GM18502 (cell line): Measurements from ENCODE around the gene FAM111A.

Source experiments
- ATAC-seq: cut with Tn5 transposase; IDR thresholded peaks from one replicate; pipeline ENCODE4 v1.9.1; 2021; ENCODE audit warnings: mild to moderate bottlenecking; ENCODE audit not compliant: unreplicated experiment, poor library complexity

Gene FAM111A

DNA sequence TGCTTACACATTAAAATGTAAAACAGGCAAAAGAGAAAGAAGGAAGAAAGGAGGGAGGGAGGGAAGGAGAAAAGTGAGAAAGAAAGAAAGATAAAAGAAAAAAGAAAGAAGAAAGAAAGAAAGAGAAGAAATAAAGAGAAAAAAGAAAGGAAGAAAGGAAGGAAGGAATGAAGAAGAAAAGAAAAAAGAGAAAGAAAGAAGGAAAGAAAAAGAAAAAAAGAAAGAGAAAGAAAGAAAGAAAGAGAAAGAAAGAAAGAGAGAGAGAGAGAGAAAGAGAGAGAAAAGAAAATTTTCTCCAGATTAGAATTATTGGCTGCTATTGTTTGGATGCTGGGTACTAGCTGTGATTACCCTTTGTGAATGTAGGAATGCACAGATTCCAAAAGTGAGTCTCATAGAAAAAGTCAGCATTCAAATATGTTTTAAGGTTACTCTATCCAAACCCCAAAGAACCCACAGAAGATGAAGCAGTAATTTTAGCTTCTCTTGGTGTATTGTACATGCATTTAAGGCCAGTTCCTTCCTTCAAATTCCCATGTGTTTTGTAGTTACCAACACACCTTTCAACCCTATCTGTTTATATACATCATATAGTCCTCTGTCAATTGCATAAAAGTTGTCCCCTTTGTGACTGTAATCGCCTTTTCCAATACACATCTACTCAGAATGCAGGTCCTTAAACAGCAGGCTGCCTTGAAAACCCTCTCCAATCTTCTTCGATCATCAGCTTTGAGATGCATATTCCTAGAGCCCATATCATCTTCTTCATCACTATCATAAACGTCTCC lies 789 bp upstream of the FAM111A start:
- ATAC-seq: no peak

DNA sequence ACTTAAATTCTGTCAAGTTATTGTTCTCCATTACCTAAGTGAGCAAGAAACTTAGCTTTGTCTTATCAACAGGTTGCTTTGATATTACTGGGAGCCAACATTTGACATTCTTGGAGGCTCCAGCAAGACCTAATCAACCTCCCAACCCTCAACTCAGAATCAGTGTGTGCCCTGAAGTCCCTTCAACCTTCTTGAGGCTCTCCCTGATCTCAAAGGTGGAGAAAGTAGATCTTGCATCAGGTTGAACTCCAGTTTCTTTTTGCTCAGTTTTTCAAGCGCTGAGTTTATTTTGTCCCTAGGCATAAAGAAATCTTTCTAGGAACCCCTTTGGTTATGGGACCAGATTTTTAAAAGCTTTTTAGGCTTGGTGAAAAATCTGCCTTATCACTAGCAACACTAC lies 1.4 kb downstream of the FAM111A start:
- no peak for ATAC-seq

DNA sequence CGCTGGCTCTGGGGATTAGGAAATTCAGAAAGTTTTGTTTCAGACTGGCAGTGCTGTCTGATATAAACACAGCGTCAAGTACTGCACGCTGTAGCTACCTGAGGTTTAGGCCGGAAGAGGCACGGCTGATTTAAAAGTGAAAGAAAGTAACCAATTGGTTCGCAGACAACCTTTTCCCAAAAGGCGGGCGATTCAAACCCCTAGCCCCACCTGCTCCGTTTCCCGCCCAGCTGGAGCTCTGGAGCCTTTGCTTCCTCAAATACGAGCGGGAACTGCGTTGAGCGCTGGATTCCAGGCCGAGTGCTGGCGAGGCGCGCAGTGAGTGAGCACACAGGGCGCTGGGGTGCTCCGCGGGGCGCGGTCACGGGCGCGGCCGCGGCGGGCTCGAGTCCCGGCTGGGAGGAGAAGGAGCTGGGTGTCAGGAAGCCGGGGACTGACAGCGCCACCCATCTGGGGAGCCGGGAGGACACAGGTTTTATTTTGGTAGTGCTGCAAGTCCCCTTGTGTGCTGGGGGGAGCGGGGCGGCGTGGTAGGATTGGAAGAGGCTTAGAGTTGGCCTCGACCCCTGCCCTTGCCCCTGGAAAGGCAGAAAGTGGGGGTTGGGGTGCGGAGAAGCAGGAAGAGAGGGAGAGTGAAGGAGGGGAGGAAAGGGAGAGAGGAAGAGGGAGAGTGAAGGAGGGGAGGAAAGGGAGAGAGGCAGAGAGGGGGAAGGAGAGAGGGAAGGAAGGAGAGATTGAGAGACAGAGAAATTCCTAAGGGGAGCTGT lies 2.1 kb downstream of the FAM111A start:
- peak; percentile 61 for ATAC-seq

DNA sequence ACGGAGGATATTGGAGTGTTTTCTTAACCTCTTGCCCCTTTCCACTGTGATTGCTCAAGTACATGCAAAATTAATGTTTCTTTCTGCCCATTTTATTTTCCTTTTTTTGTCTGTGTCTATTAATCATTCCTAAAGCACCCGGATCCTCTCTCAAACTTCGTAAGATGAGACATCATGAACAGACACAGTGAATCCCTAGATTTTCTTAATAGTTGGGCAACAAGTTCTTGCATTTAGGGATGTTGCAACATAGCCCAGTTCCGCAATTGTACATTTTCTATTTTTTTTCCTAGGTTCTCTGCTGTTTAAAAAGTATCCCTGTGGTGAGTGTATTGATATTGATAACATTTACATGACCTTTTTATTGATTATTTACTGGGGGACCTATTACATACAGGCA lies 2.9 kb downstream of the FAM111A start:
- ATAC-seq: no peak

DNA sequence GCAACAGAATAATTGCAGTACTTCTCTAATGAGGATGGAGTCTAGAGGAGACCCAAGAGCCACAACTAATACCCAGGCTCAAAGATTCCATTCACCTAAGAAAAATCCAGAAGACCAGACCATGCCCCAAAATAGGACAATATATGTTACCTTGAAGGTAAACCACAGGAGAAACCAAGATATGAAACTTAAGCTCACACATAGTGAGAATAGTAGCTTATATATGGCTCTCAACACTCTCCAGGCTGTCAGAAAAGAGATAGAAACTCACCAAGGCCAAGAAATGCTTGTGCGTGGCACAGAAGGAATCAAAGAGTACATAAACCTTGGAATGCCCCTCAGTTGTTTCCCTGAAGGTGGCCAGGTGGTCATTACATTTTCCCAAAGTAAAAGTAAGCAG lies 9.1 kb downstream of the FAM111A start:
- peak; percentile 62 for ATAC-seq

DNA sequence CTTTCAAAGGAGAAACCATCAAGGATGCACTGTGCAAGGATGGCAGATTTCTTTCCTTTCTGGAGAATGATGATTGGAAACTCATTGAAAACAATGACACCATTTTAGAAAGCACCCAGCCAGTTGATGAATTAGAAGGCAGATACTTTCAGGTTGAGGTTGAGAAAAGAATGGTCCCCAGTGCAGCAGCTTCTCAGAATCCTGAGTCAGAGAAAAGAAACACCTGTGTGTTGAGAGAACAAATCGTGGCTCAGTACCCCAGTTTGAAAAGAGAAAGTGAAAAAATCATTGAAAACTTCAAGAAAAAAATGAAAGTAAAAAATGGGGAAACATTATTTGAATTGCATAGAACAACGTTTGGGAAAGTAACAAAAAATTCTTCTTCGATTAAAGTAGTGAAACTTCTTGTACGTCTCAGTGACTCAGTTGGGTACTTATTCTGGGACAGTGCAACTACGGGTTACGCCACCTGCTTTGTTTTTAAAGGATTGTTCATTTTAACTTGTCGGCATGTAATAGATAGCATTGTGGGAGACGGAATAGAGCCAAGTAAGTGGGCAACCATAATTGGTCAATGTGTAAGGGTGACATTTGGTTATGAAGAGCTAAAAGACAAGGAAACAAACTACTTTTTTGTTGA lies 9.8 kb downstream of the FAM111A start:
- peak; percentile 84 for ATAC-seq

DNA sequence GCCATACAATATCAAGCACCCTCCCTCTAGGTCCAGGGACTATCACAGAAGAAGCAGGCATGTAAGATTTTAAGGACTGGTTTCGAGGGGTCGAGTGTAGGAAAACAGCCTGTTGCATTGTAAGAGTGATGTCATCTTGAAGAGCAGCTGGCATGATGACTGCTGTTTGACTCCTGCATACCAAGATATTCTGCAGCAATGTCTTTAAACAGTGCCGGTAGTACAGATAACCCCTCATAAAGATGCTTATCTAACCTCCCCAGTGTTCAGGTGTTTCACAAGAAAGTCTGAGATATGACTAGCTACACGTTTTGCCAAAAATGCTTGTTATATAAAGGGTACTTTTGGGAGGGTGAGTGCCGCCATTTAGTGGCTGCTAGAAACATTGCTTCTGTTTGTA lies 12.0 kb downstream of the FAM111A start:
- ATAC-seq: no peak

DNA sequence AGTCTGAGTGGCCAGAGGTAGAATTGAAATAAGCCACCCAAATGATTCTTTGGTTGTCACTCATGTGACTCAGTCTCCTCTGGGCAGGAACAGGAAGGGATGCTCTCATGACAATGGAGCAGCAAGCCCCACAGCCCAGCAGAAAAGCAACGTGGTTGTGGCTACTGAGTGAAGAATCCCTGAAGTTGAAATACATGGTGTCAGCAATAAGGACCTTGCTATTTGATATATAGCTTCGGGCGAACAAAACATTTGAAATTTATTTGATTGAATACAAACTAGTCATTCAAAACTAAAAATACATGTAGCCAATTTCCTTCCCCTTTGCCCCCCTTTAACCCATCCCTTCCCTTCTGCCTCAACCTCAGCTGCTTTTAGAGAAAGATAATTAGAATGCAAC lies 14.8 kb downstream of the FAM111A start:
- ATAC-seq: no peak

DNA sequence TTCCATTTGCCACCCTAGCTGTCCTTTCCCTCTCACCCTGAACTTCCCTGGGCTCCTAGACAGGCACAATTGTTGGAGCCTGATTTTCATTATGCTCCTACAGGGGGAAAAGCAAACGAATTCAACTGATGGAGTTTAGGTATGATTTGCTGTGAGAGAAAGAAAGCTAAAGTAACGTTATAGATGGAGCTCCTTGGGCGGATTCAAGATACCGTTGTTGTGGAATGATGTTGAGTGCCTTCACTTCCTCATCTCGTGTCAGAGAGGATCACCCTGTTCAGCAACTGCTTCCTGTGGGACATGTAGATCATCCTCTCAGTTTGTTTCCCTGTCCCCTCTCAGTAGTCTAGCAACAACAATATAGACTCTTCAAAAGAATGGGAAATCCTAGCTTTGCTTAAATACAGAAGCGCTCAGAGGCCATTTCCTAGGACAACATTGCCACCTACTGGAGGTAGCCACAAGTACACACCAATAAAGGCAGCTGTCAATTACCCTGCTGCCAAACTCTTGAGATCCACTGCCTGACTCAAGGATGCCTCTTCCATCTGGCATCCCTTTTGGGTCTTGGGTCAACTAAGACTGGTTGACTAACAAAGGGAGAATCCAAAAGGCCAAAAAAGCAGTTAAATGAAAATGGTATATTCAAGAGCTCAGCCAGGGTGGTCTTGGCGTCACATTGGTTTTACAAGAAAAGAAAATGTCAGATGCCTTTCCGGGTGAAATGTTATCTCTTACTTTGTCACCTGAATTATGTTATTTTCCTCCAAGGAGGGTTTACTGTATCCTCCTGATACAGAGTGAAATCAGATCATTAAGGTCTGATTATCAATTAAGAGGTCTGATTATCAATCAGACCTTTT lies 15.8 kb downstream of the FAM111A start:
- peak; percentile 91 for ATAC-seq

DNA sequence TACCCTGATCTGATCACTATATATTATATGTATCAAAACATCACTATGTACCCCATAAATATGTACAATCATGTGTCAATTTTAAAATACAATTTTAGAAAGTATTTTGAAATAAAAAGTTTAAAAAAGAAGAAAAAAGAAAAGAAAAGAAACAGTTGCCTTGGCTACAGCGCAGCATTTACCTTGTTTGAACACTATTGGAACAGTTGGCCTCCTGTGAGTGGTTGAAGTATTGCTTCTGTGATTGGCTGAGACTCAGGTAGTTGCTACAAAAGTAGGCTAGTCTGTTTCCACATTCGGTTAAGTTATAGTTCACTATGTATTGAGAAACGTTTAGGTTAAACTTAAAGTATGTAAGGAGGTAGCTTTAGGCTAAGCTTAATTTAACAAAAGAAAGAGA lies 21.4 kb downstream of the FAM111A start:
- ATAC-seq: no peak

DNA sequence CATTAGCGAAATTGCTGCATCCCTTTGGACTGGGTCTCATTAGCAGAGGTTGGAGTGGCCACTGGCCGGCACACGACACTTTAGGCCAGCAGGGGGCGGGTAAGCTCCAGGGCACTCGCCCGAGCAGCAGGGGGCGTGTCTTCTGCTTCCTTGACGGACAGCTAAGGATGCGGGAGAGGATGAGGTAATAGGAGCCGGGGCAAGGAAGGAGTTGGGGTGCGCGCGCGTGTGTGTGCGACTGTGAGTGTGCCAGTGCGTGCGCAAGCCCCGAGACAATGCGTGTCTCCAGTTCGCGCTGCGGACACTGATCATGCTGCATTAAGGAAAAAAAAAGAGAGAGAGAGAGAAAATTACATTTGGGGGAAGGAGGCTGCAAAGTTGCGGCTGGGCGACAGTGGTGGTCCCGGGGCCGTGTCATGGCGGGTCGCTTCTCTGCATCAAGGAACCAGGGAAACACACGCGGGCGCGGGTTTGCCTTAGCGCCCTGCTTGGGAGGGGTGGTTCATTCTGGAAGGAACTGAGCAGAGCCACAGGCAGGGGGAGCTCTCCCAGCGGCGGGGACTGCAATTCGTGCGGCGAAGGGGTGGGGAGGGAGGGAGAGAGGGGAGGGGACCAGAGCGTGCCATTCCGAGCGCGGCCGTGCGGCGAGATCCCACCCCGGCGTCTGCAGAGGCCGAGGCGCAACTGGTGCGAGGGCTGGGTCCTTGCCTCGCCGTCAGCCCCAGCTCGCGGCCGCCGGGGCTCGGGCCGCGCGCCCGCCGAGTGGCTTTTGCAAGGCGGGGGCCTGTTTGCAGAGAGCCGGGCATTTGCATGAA lies 29.1 kb downstream of the FAM111A start, which contains the start of gene DTX4:
Gene DTX4, plus strand, starts transcription at position 625 of the 815 bp plus-strand sequence. CDS start 464 bp downstream, outside the sequence.
- ATAC-seq: peak; percentile 76

DNA sequence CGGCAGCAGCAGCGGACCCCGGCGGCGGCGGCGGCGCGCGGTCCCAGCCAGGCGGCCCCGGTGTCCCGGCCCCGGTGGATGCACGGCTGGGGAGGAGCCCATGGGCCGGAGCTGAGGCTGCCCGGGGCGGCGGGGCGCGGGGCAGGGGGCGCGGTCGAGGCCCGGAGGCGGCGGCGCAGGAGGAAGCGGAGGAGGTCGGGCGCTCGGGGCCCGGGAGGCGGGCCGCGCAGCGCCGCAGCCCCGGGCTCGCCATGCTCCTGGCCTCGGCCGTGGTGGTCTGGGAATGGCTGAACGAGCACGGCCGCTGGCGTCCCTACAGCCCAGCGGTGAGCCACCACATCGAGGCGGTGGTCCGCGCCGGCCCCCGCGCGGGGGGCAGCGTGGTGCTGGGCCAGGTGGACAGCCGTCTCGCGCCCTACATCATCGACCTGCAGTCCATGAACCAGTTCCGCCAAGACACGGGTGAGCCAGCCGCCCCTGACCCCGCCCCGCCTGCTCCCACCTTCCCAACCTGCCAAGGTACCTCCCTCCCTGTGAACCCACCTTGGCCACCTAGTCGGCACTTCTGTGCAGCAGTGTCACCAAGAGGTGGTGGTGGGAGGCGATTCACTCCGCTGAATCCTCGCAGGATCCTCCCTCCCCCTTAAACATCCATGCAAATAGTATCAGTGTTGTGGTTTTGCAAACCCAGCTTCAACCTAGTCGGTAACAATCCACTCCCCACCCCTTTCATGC lies 29.9 kb downstream of the FAM111A start:
- ATAC-seq: peak; percentile 38

DNA sequence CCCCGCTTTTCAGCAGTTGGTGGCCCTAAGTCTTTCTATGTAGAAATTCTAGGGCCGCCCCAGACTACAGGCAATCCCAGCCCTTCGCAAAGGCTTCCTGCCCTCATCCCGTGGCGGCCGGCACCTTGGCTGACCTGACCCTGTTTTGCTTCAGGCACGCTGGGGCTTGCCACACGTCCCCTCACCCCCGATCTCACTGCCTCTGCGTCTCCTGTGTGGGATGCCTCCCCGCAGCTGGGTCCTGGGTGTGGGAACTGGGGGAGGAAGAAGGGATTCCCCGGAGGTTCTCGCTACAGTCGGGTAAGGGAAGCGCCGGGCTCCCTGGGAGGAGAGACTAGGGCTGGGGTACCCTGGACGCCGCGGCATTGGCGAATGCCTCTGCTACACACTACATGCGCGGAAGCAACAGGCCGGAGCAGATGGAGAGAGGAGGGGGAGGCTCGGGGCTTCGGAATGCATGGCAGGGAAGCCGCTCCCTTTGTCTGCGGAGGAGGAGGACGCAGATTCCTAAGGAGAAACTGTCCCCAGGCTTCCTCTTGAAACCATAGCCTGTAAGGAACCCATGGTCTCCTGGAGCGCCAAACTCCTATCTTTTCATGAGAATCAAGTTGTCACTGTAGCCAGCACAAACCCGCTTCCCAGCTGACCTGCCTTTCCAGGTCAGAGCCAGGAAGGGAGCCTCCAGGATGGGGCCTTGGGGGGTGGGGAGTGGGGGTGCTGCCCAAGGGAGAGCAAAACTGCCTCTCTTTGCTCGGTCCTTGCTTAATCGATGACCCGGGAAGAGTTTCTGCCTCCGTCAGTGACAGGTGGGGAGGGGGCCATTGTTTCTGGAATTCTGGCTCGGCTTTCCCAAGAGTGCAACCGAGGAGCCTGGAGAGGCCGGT lies 30.7 kb downstream of the FAM111A start:
- no peak for ATAC-seq

DNA sequence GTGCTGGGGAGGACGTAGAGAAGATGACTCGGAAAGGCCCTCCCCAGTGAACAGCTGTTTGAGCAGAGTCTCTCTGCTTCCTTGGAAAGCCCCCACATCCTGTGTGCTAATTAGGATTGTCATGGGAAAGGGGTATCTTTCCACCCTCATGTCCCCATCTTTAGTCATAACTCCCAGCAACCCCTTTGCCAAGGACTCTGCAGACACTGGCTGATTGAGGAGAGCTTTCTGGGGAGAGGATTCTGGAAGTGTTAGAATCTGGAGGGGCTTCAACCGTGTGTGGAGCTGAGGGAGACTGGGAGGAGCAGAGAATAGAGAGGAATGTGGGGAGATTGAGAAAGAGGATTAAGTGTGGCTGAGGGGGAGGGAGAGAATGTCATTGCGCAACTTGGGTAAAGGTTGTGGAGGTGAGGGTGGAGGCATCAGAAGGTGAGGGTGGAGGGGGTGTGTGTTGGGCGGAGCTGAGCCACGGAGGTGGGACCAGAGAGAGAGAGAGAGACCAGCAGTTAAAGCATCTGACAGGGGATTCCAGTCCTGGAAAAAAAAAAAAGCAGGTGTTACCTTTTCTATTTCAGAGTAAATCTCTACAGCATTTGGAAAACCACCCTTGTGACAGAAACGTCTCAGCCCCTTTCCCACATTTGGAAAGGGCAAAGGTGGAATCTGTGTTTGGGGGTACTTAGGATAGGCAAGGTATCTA lies 31.5 kb downstream of the FAM111A start:
- no peak for ATAC-seq

DNA sequence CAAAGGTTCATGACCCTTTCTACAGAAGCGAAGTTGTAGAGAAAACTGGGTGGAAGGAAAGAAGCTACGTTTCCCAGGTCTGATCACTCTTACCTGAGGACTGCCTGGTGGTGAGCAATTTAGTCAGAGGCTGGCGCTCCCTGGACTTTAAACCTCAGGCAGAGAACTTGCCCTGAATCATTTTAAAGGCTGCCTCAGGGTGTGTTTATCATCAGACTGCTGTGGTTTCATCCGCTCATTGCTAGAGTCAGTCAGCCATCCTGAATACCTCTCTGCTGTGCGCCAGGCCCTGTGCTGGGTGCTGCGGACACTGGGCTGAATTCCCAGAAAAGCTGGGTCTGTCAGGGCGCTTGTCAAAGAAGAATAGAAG lies 32.0 kb downstream of the FAM111A start:
- ATAC-seq: no peak

DNA sequence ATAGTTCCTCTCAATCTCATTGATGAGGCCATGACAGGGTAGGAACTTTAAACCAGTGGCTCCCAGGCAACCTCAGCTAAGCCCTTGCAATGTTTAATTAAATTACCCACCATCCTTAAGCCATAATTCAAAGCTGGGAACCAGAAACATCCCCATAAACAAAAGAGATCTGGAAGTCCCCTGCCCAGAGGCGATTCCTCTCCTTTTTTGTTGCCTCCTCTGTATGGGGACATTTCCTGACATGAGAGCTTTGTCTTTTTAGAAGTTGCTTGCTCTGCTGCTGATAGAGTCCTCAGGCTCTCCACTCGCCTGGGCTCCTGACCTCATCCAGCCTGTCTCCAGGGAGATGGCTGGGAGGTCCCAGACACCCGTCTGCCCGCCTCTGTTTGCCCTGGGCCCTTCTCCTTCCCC lies 32.4 kb downstream of the FAM111A start:
- no peak for ATAC-seq

DNA sequence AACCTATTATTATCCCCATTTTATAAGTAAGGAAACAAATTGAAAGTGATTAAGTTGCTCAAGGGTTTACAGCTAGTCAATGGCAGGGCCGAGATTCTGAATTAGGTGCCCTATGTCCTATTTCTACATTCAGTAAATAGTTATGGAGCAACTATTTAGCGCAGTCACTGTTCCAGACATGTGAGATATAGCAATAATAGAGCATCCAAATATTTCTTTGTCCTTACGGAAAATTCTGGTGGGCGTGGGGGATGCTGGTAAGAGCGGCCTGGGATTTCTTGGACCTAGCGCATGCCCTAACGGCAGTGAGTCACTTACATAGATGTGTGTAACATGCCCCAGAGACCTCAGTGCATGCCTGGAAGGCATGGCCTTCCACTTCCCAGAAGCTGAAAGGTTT lies 33.7 kb downstream of the FAM111A start:
- no peak for ATAC-seq
